HUES48 (cell line): ENCODE measurements around the gene GNAS.
"Not testable (repeated sequence)": the region's sequence is repeated elsewhere in the genome, so short reads cannot be mapped to it uniquely, and the experiment has no call there.

Experiments
- H3K27ac ChIP-seq: one replicate; pipeline ENCODE4 v1.7.0; 2013; ENCODE audit warnings: low read depth, low read length, inconsistent platforms
- H3K27me3 ChIP-seq: 2 replicates; pipeline ENCODE4 v1.6.1; 2013; ENCODE audit warnings: mild to moderate bottlenecking, low read length; ENCODE audit not compliant: control insufficient read depth, insufficient read depth
- H3K36me3 ChIP-seq: 2 replicates; pipeline ENCODE4 v1.6.1; 2013; ENCODE audit warnings: low read length; ENCODE audit not compliant: control insufficient read depth, insufficient read depth
- H3K4me1 ChIP-seq: 2 replicates; pipeline ENCODE4 v1.6.1; 2013; ENCODE audit warnings: mild to moderate bottlenecking, low read length; ENCODE audit not compliant: control insufficient read depth, insufficient read depth
- H3K4me3 ChIP-seq: 2 replicates; pipeline ENCODE4 v1.5.1; 2013; ENCODE audit warnings: mild to moderate bottlenecking, low read depth, low read length
- H3K9ac ChIP-seq: 2 replicates; pipeline ENCODE4 v1.6.1; 2013; ENCODE audit warnings: mild to moderate bottlenecking, low read depth, low read length, moderate library complexity
- H3K9me3 ChIP-seq: 2 replicates; pipeline ENCODE4 v1.6.1; 2013; ENCODE audit warnings: low read length; ENCODE audit not compliant: control insufficient read depth, insufficient read depth

GNAS gene

DNA sequence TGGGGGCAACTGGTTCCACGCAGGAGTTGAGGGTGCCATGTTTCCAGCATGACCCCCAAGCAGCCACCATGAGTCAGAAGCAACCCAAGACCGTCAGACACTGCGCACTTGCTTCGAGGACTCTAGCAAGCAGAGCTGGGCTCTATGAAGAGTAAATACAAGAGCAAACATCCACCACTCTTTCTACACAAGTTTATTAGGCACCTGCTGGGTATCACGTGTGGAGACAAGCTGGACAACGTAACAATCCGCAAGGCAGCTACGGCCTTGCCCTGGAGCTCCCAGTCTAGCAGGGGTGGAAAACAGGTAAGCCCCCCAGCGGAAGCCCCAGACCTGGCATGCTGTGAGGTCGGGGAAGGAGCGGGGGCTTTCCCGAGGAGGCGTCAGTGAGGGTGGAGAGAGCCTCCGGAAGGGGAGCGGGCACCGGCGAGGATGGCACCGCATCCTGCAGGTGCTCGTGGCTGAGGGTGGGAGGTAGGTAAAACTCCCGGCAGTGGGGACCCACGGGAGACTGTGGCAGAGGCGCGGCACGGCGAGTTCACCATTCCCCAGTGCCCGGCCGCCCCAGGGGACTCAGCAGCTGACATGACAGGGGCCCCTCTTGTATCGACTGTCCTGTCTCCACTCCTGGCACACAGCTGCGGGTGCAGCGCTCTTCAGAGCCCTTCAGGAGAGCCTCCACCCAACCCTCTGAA lies 35.4 kb upstream of the GNAS start:
- Histone ChIP-seq H3K36me3 (peaks cover 36% of the 10 kb centered on the region), H3K4me3 (no peak overlapping the region), H3K27ac (no peak overlapping the region), H3K9ac (no peak overlapping the region), H3K27me3 (no peaks in the 10 kb centered on the region), H3K9me3 (no peaks in the 10 kb centered on the region), H3K4me1 (no peaks in the 10 kb centered on the region)

DNA sequence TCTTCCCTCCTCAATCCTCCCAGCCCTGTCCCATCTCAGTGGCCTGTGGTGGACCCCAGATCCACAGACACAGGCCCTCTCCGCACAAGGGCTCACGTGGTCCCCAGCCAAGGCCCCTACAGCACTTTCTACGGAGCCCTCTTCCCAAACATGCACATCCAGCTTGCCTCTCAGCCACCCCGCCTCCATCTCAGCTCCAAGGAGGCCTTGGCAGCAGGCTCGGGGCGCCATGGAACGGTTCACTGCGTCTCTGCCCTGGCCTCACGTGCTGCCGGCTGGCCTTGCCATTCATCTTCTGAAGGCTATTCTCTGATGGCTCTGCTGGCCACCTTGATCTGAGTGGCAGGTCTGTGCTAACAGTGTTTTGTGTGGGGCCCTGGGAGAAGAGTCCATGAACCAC lies 34.8 kb upstream of the GNAS start:
- H3K4me3 ChIP-seq, result no peak overlapping the region
- peaks cover 36% of the 10 kb centered on the region for H3K36me3 ChIP-seq
- no peak overlapping the region for H3K9ac ChIP-seq
- no peaks in the 10 kb centered on the region for H3K4me1 ChIP-seq
- no peaks in the 10 kb centered on the region for H3K27me3 ChIP-seq
- H3K9me3 ChIP-seq, result no peaks in the 10 kb centered on the region
- no peak overlapping the region for H3K27ac ChIP-seq

DNA sequence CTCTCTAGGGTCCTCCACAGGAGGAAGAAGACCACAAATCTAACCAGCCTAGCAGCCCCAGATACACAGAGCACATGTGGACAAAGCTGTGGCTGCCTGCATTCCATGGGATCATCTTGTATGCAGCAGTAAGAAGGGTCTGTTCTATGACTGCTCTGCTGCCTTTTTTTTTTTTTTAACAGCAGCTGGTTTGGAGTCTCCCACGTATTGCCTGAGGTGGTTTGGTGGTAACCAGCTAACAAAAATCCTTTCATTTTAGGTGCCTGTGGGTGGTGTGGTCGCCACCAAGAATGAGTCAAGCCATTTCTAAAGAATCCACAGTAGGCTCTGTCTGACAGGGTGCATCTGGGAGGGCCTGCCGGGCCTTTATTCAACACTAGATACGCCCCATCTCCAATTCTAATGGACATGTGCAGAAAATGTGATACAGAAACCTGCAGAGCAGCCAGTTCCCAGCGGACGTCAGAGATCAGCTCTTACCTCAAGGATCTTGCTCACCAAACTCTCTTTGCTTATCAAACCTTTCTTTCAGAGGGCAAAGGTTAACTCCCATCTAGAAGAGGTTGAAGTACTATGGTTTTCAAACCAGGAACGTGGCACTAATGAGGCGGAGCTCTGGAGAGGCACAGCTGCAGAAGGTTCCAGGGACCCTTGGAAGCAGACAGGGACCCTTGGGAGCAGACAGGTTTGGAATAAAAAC lies 33.8 kb upstream of the GNAS start:
- H3K4me1 ChIP-seq, result no peaks in the 10 kb centered on the region
- peaks cover 41% of the 10 kb centered on the region for H3K36me3 ChIP-seq
- peak overlapping the region; percentile 11 for H3K27ac ChIP-seq
- H3K9me3 ChIP-seq, result no peaks in the 10 kb centered on the region
- no peak overlapping the region for H3K9ac ChIP-seq
- no peaks in the 10 kb centered on the region for H3K27me3 ChIP-seq
- no peak overlapping the region for H3K4me3 ChIP-seq

DNA sequence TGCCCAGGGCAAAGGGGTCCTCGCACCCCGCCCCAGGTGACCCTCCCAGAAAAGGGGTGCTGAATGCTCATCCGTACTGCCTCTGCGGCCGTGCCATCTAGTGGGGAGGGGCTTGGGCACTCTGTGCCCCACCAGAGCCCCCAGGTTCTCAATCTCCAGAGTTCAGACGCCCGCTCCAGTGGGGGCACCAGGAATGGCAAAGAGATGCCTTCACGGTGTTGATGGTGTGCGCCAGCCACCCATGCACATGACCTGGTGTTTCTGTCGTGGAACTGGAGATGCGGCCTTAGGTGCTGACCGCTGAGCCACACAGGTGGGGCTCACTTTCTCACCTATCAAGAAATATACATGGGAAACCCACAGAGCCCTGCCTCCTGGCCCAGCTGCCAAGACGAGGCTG lies 32.6 kb upstream of the GNAS start:
- H3K9me3 ChIP-seq, result no peaks in the 10 kb centered on the region
- H3K9ac ChIP-seq, result no peak overlapping the region
- H3K4me3 ChIP-seq, result no peak overlapping the region
- H3K36me3 ChIP-seq, result peaks cover 53% of the 10 kb centered on the region
- no peaks in the 10 kb centered on the region for H3K27me3 ChIP-seq
- H3K27ac ChIP-seq, result no peak overlapping the region
- H3K4me1 ChIP-seq, result no peaks in the 10 kb centered on the region

DNA sequence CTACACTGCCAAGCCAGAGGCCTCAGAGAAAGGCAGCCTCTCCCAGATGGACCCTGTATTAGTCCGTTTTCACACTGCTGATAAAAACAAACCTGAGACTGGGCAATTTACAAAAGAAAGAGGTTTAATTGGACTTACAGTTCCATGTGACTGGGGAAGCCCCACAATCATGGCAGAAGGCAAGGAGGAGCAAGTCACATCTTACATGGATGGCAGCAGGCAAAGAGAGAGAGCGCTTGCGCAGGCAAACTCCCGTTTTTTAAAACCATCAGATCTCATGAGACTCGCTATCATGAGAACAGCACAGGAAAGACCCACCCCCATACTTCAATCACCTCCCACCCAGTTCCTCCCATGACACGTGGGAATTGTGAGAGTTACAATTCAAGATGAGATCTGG lies 32.0 kb upstream of the GNAS start:
- not testable (repeated sequence) for H3K9ac ChIP-seq, H3K4me3 ChIP-seq, H3K27ac ChIP-seq, H3K4me1 ChIP-seq, H3K27me3 ChIP-seq, H3K9me3 ChIP-seq
- H3K36me3 ChIP-seq, result peaks cover 59% of the 10 kb centered on the region

DNA sequence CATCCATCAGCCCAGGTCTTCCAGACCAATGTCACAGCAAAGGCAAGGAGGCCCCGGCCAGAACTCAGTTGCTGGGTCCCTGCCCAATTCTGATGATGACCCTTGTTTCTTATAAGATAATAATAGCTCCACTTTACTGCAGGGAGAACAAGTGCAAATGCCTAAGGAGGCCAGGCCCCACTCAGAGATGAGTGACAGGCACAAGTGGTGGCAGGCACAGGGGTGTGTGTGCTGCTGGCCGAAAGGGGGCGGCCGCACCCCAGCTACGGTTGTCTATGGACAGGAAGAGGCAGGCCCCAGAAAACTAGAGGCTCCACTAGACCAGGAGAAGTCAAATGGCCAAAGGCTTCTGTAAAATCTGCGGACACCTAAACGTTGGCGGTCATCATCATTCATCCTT lies 30.4 kb upstream of the GNAS start:
- Histone ChIP-seq H3K9ac (no peak overlapping the region), H3K9me3 (no peaks in the 10 kb centered on the region), H3K27me3 (no peaks in the 10 kb centered on the region), H3K4me3 (no peak overlapping the region), H3K4me1 (no peaks in the 10 kb centered on the region), H3K36me3 (peaks cover 66% of the 10 kb centered on the region), H3K27ac (no peak overlapping the region)

DNA sequence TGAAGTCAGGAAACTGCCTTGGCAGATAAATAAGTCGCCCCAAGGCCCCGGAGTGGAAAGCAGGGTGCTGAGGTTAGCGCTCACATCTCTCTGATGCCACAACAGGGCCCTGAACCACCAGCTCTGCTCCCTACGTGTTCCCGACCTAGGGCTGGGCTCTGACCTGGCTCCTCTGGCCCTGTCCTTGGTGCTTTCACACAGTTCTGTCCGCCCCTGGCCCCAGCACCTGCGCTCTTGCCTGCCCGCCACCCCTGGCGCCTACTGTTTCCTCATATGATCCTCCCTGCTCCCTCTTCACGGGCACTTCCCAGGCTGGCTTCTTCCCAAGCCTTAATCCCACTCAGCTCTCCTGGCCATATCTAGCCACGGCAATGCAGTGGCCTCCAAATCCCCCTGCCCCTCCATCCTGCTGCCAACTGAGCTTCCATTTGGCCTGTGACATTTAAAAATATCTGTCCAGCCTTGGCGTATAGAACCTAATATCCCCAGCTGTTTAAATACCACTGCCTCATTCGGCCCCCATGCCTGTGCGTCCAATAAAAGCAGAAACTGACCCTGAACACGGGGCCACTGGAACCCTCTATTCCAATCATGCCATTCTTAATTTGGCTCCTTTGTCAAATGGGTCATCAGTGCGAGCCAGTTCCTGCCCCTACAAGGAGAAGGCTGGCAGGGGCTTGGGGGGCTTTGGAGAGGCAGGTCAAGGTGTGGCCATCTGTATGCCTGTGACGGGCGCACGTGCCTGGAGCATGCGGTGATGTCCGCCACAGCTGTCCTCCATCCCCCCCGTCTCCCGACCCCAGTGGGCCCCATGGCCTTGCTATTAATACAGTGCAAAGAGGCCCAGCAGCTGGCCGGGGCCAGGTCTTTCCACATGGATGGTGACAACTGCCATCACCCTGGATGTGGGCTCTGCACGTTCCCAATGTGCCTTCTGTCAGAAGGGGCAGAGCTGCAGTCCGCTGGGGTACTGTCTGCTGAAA lies 29.5 kb upstream of the GNAS start:
- Histone ChIP-seq H3K4me1 (no peaks in the 10 kb centered on the region), H3K27me3 (no peaks in the 10 kb centered on the region)

DNA sequence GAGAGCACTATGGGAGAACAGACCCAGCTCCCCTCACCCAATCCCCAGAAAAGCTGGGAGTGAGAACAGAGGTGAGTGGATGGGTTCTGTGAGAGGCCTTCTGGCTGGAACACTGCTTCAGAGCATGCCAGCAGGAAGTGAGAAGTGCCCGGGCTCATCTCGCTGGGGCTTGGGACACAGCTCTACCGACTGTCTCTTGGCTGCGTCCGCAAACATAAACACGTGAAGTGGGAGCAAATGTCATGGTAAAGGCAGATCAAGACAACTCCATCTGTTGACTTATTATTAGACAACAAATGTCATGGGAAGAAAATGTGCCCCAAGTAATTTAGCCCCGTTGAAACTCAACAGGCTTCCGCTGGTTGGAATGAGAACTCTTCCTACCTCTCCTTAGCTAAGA lies 27.7 kb upstream of the GNAS start:
- Histone ChIP-seq H3K4me3 (no peak overlapping the region), H3K9ac (no peak overlapping the region), H3K27ac (no peak overlapping the region), H3K4me1 (no peaks in the 10 kb centered on the region), H3K27me3 (no peaks in the 10 kb centered on the region), H3K36me3 (peaks cover 59% of the 10 kb centered on the region), H3K9me3 (no peaks in the 10 kb centered on the region)

More for the DNA sequence above, 29.5 kb upstream of the GNAS start:
- Histone ChIP-seq H3K27ac (no peak overlapping the region), H3K9me3 (no peaks in the 10 kb centered on the region), H3K36me3 (peaks cover 69% of the 10 kb centered on the region), H3K9ac (no peak overlapping the region), H3K4me3 (no peak overlapping the region)

DNA sequence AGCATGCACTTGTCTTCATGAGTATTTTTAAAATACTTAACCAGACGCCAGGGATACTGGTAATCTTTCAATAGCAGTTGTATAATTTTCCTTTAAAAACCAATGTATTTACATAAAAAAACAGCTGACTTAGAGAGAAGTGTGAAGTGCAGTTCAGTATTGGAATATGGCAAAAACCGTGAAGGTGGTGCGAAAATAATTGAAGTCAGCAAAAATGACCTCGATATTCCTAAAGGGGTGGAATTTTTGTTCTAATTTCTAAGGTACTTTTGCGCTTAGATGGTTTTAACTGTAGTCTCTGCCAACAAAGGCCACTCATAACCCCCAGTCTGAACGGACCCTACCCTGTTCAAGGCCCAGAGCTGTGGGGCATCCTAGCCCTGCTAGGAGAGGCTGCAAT lies 27.1 kb upstream of the GNAS start:
- no peaks in the 10 kb centered on the region for H3K4me1 ChIP-seq
- H3K9ac ChIP-seq, result no peak overlapping the region
- H3K27me3 ChIP-seq, result no peaks in the 10 kb centered on the region
- H3K27ac ChIP-seq, result no peak overlapping the region
- peaks cover 53% of the 10 kb centered on the region for H3K36me3 ChIP-seq
- H3K4me3 ChIP-seq, result no peak overlapping the region
- H3K9me3 ChIP-seq, result no peaks in the 10 kb centered on the region

DNA sequence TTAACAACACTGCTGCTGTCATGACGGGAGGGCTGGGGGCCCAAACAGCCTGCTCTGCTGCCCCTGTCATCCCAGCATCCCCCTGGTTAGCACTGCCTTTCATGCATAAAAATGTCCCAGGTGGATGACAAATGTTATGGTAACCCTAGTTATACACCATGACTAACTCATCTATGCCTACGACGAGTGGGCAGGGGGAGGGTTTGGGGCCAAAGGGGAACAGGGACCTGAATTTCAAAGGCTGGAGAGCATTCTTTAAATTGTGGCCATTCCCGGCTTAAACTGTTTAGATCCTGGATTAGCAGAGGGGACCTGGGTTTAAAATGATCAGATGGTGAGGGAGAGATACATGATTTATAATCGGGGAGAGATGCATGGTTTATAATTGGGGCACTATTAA lies 26.2 kb upstream of the GNAS start:
- Histone ChIP-seq H3K4me1 (no peaks in the 10 kb centered on the region), H3K4me3 (no peak overlapping the region), H3K36me3 (peaks cover 52% of the 10 kb centered on the region), H3K9me3 (no peaks in the 10 kb centered on the region), H3K9ac (no peak overlapping the region), H3K27ac (no peak overlapping the region), H3K27me3 (no peaks in the 10 kb centered on the region)

DNA sequence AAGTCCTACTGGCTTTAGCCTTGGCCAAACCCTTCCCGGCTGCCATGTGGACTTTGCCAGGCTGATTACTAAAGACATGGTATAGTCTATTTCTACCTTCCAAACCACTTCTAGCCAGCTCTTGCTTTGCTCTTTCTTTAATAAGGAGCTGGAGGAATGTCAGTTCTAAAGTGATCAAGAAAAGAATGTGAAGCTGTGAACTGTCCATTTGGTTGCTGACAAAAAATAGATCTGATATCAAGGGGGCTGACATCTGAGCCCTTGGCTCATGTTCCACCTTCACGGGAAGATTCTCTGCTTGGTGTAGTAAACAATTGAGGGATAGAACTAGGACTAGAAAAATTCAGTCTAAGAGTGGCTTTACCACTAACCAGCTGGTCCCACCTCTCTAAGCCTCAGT lies 24.4 kb upstream of the GNAS start:
- H3K27me3 ChIP-seq, result no peaks in the 10 kb centered on the region
- no peak overlapping the region for H3K27ac ChIP-seq
- H3K36me3 ChIP-seq, result peaks cover 58% of the 10 kb centered on the region
- no peak overlapping the region for H3K4me3 ChIP-seq
- no peaks in the 10 kb centered on the region for H3K4me1 ChIP-seq
- H3K9me3 ChIP-seq, result no peaks in the 10 kb centered on the region
- H3K9ac ChIP-seq, result no peak overlapping the region
